Sigmoid colon (tissue), 4 donors: ENCODE results near the gene NIN.

Source experiments
- CTCF ChIP-seq, 4 experiments: fragments of 450-650 bp in 3 of 4; fragments of 200-600 bp in 1 of 4; IDR thresholded peaks; one replicate each; pipeline ENCODE4 v1.5.1; 2016 to 2019; ENCODE audit warnings: antibody characterized with exemption in 4 of 4, mild to moderate bottlenecking in 3 of 4, moderate library complexity in 2 of 4
- POLR2A ChIP-seq, 2 donors: fragments of 450-650 bp; IDR thresholded peaks; one replicate each; pipeline ENCODE4 v1.6.1; 2016; ENCODE audit warnings: antibody characterized with exemption in 2 of 2, mild to moderate bottlenecking in 2 of 2, moderate library complexity in 2 of 2
- POLR2AphosphoS5 ChIP-seq, 4 donors: sonication (generic); formaldehyde crosslinking; IDR thresholded peaks; one replicate each; pipeline ENCODE4 v1.6.1; 2017; ENCODE audit warnings: antibody characterized with exemption in 4 of 4

- no peak for TF ChIP-seq CTCF (IDR thresholded peaks at IDR 0.05)
- no peak for TF ChIP-seq POLR2A (IDR thresholded peaks at IDR 0.05)
- TF ChIP-seq POLR2AphosphoS5 (IDR thresholded peaks at IDR 0.05), result no peak
These were observed 2.1 kb upstream of the NIN start for GRCh38 chr14:50832935-50833630.
